IMR-90 (cell line): Measurements from ENCODE around the gene LYZL2. TPM values are rescaled to one million over a fixed set of nuclear protein-coding genes. Genes with fewer than 3 reads are reported as not detected.

Experiments
- ATAC-seq: fragments of 200-7000 bp; cut with Tn5 transposase; 2 replicates; pipeline ENCODE4 v1.9.1; 2020; ENCODE audit warnings: low read depth, mild to moderate bottlenecking, moderate library complexity
- BruUV-seq: library from RNA; stranded (reverse); fragments of 400-500 nt; replicated peaks from 2 replicates; lab custom pipeline; 2021; lab: Mats Ljungman, UMichigan
- CTCF ChIA-PET: fragments of 300-600 bp; formaldehyde crosslinking; extraction: SDS; loops from one replicate; lab custom pipeline; 2021; ENCODE audit warnings: antibody characterized with exemption; lab: Yijun Ruan, JAX
- POLR2A ChIA-PET: fragments of 300-600 bp; sonication (Branson Sonifier 250); formaldehyde crosslinking; loops from one replicate; lab custom pipeline; 2022; ENCODE audit warnings: antibody characterized with exemption; ENCODE audit not compliant: unreplicated experiment; lab: Charles Lee
- DNase-seq: peaks from one replicate; pipeline ENCODE4 v3.0.0; 2013
- H2AFZ ChIP-seq: replicated peaks from 2 replicates; pipeline ENCODE3; 2013; ENCODE audit warnings: low read length, mild to moderate bottlenecking; ENCODE audit not compliant: poor library complexity
- H2AK5ac ChIP-seq: 2 replicates; pipeline ENCODE4 v1.6.1; 2013; ENCODE audit warnings: low read depth, low read length, inconsistent platforms
- H2AK9ac ChIP-seq: replicated peaks from 2 replicates; pipeline ENCODE3; 2013; ENCODE audit warnings: mild to moderate bottlenecking, low read depth, low read length, moderate library complexity; ENCODE audit not compliant: poor library complexity
- H2BK120ac ChIP-seq: 2 replicates; pipeline ENCODE4 v1.6.1; 2013; ENCODE audit warnings: low read depth, low read length, inconsistent platforms
- H2BK15ac ChIP-seq: 3 replicates; pipeline ENCODE4 v1.6.1; 2013; ENCODE audit warnings: low read depth, low read length, inconsistent platforms
- H2BK20ac ChIP-seq: 2 replicates; pipeline ENCODE4 v1.6.1; 2013; ENCODE audit warnings: low read depth, mild to moderate bottlenecking, inconsistent platforms, low read length, moderate library complexity
- H2BK5ac ChIP-seq: 2 replicates; pipeline ENCODE4 v1.6.1; 2013; ENCODE audit warnings: mild to moderate bottlenecking, low read depth, low read length, inconsistent platforms; ENCODE audit not compliant: poor library complexity, severe bottlenecking
- H3K14ac ChIP-seq: replicated peaks from 2 replicates; pipeline ENCODE4 v1.6.1; 2013; ENCODE audit warnings: low read depth, low read length, inconsistent platforms
- H3K18ac ChIP-seq: 2 replicates; pipeline ENCODE4 v1.6.1; 2013; ENCODE audit warnings: low read depth, low read length, control low read depth
- H3K23ac ChIP-seq: 2 replicates; pipeline ENCODE4 v1.6.1; 2013; ENCODE audit warnings: low read depth, low read length, inconsistent platforms
- H3K27ac ChIP-seq: 2 replicates; pipeline ENCODE4 v1.5.1; 2013; ENCODE audit warnings: mild to moderate bottlenecking, control low read depth, low read length; ENCODE audit not compliant: insufficient read depth
- H3K27me3 ChIP-seq: 2 replicates; pipeline ENCODE4 v1.6.1; 2013; ENCODE audit warnings: low read length; ENCODE audit not compliant: control insufficient read depth, insufficient read depth
- H3K36me3 ChIP-seq: 2 replicates; pipeline ENCODE4 v1.6.1; 2013; ENCODE audit warnings: low read length, mixed read lengths; ENCODE audit not compliant: control insufficient read depth, insufficient read depth
- H3K4ac ChIP-seq: 2 replicates; pipeline ENCODE4 v1.6.1; 2013; ENCODE audit warnings: low read depth, low read length, inconsistent platforms
- H3K4me1 ChIP-seq: 2 replicates; pipeline ENCODE4 v1.6.1; 2013; ENCODE audit warnings: low read length, mixed read lengths; ENCODE audit not compliant: control insufficient read depth, insufficient read depth
- H3K4me2 ChIP-seq: 2 replicates; pipeline ENCODE4 v1.6.1; 2013; ENCODE audit warnings: low read depth, mild to moderate bottlenecking, control low read depth, low read length, moderate library complexity
- H3K4me3 ChIP-seq: 2 replicates; pipeline ENCODE4 v1.5.1; 2013; ENCODE audit warnings: low read depth, mild to moderate bottlenecking, control low read depth, low read length, moderate library complexity; ENCODE audit not compliant: insufficient read depth
- H3K56ac ChIP-seq: 2 replicates; pipeline ENCODE4 v1.6.1; 2013; ENCODE audit warnings: low read length, inconsistent platforms; ENCODE audit not compliant: insufficient read depth; ENCODE audit errors: extremely low read depth
- H3K79me1 ChIP-seq, 2 experiments: 2 replicates each; pipeline ENCODE4 v1.6.1; 2013; ENCODE audit warnings: low read length in 2 of 2, inconsistent platforms in 1 of 2, low read depth in 1 of 2
- H3K9ac ChIP-seq: 2 replicates; pipeline ENCODE4 v1.6.1; 2013; ENCODE audit warnings: low read depth, low read length, control low read depth
- H3K9me1 ChIP-seq: 2 replicates; pipeline ENCODE4 v1.6.1; 2013; ENCODE audit warnings: low read length, inconsistent platforms; ENCODE audit not compliant: insufficient read depth
- H3K9me3 ChIP-seq: 2 replicates; pipeline ENCODE4 v1.6.1; 2013; ENCODE audit warnings: low read length; ENCODE audit not compliant: control insufficient read depth, insufficient read depth
- H4K20me1 ChIP-seq: 2 replicates; pipeline ENCODE4 v1.6.1; 2013; ENCODE audit warnings: low read length, inconsistent platforms; ENCODE audit not compliant: insufficient read depth
- H4K5ac ChIP-seq: 2 replicates; pipeline ENCODE4 v1.6.1; 2013; ENCODE audit warnings: mild to moderate bottlenecking, low read depth, low read length, control low read depth
- H4K8ac ChIP-seq, 2 experiments: 2 replicates each; pipeline ENCODE4 v1.6.1; 2013; ENCODE audit warnings: low read depth in 2 of 2, low read length in 2 of 2, control low read depth in 1 of 2, inconsistent platforms in 1 of 2
- H4K91ac ChIP-seq: 2 replicates; pipeline ENCODE4 v1.6.1; 2013; ENCODE audit warnings: low read depth, low read length, inconsistent platforms; ENCODE audit not compliant: insufficient read depth
- BHLHE40 ChIP-seq: fragments of 150-350 bp; IDR thresholded peaks from 2 replicates; pipeline ENCODE4 v1.6.1; 2016; ENCODE audit warnings: mild to moderate bottlenecking, low read depth, low read length
- CEBPB ChIP-seq: IDR thresholded peaks from 2 replicates; pipeline ENCODE4 v1.6.1; 2012; ENCODE audit warnings: low read depth, low read length, improper control_type of control experiment
- CHD1 ChIP-seq: IDR thresholded peaks from 2 replicates; pipeline ENCODE4 v1.6.1; 2012; ENCODE audit warnings: low read depth, low read length, improper control_type of control experiment
- ELK1 ChIP-seq: fragments of 150-350 bp; IDR thresholded peaks from 2 replicates; pipeline ENCODE4 v1.6.1; 2016; ENCODE audit warnings: low read depth, mild to moderate bottlenecking, low read length, moderate library complexity, borderline replicate concordance
- FOS ChIP-seq: fragments of 150-350 bp; IDR thresholded peaks from 2 replicates; pipeline ENCODE4 v1.6.1; 2016; ENCODE audit warnings: low read depth, low read length
- MAFK ChIP-seq: IDR thresholded peaks from 2 replicates; pipeline ENCODE4 v1.6.1; 2012; ENCODE audit warnings: low read depth, low read length, improper control_type of control experiment
- MAZ ChIP-seq: IDR thresholded peaks from 2 replicates; pipeline ENCODE4 v1.6.1; 2012; ENCODE audit warnings: low read depth, mild to moderate bottlenecking, low read length, improper control_type of control experiment, moderate library complexity, borderline replicate concordance
- MXI1 ChIP-seq: IDR thresholded peaks from 2 replicates; pipeline ENCODE4 v1.6.1; 2012; ENCODE audit warnings: low read depth, mild to moderate bottlenecking, low read length, moderate library complexity, borderline replicate concordance
- NFE2L2 ChIP-seq: fragments of 150-350 bp; IDR thresholded peaks from 2 replicates; pipeline ENCODE4 v1.6.1; 2016; ENCODE audit warnings: low read depth, mild to moderate bottlenecking, low read length
- POLR2A ChIP-seq: IDR thresholded peaks from 2 replicates; pipeline ENCODE4 v1.6.1; 2012; ENCODE audit warnings: mild to moderate bottlenecking, low read depth, low read length
- RCOR1 ChIP-seq: IDR thresholded peaks from 2 replicates; pipeline ENCODE4 v1.6.1; 2012; ENCODE audit warnings: mild to moderate bottlenecking, low read length, improper control_type of control experiment; ENCODE audit not compliant: insufficient replicate concordance
- SMC3 ChIP-seq: fragments of 150-350 bp; IDR thresholded peaks from 2 replicates; pipeline ENCODE4 v1.6.1; 2016; ENCODE audit warnings: low read depth, mild to moderate bottlenecking, antibody characterized with exemption, low read length, moderate library complexity
- USF2 ChIP-seq: fragments of 150-350 bp; IDR thresholded peaks from 2 replicates; pipeline ENCODE4 v1.6.1; 2017; ENCODE audit warnings: mild to moderate bottlenecking, antibody characterized with exemption, low read length, low read depth
- WGBS, 2 experiments: methylation state at CpG; one replicate each; pipeline versions ENCODE4 v1.1.5 to v1.1.7; 2013; ENCODE audit warnings: missing lambda C conversion rate in 2 of 2; ENCODE audit not compliant: insufficient read length in 1 of 2; ENCODE audit errors: extremely low coverage in 2 of 2; 5-methylcytosine and 5-hydroxymethylcytosine counted together
- dilution Hi-C: fragments of 300-500 bp; cut with HindIII; formaldehyde crosslinking; loops from one replicate; pipeline ENCODE4 v1.14.3; 2018; ENCODE audit warnings: low sequenced_read_pairs; ENCODE audit not compliant: unreplicated experiment
- in situ Hi-C: fragments of 300-500 bp; cut with MboI; formaldehyde crosslinking; loops from 3 replicates; pipeline ENCODE4 v1.14.3; 2019; ENCODE audit warnings: low sequenced_read_pairs, inconsistent platforms, mixed read lengths
- intact Hi-C: fragments of 100-400 bp; cut with micrococcal nuclease; formaldehyde crosslinking; loops from 2 replicates; pipeline ENCODE4 v1.10.0; 2022
- polyA plus RNA-seq, 3 experiments: library from polyadenylated mRNA; depleted of rRNA; stranded (reverse); fragments of >200 nt; gene quantifications; 2 replicates each; pipeline ENCODE4 v1.2.3, GENCODE V29; 2012; ENCODE audit warnings: low replicate concordance in 1 of 3
- total RNA-seq: library from RNA; depleted of rRNA; stranded (reverse); fragments of >200 nt; gene quantifications from 2 replicates; pipeline ENCODE4 v1.2.3, GENCODE V29; 2012

The LYZL2 gene
- total and polyA plus RNA-seq, 2 of the 4 experiments (the other 2 are of a cell fraction): not detected

GRCh38 chr10:30580676-30581075 lies 48.9 kb downstream of the LYZL2 start:
- dilution Hi-C loops: no loop called here
- H3K23ac ChIP-seq: no peak overlapping the region
- no peak overlapping the region for H4K5ac ChIP-seq
- ATAC-seq (no peak), DNase-seq (no peak)
- peaks cover 25% of the 10 kb centered on the region for H3K27me3 ChIP-seq
- no peak overlapping the region for H2BK15ac ChIP-seq
- H3K14ac ChIP-seq: no peak overlapping the region
- no peak overlapping the region for H3K4me3 ChIP-seq
- H2AK9ac ChIP-seq: no peak overlapping the region
- no peaks in the 10 kb centered on the region for H3K36me3 ChIP-seq
- in situ Hi-C loops: no loop called here
- H2AK5ac ChIP-seq: no peak overlapping the region
- no peak overlapping the region for H4K91ac ChIP-seq
- H3K18ac ChIP-seq: no peak overlapping the region
- no peak overlapping the region for H3K4me2 ChIP-seq
- intact Hi-C loops: loop anchor here (5.0 kb wide), 1 partner anchor 168 kb away; no protein-coding TSS in a partner anchor
- peaks cover 2% of the 10 kb centered on the region; the same call in 1 of the 2 replicates for H3K4me1 ChIP-seq
- no peak overlapping the region for H2AFZ ChIP-seq
- H4K8ac ChIP-seq: no peak overlapping the region
- H2BK5ac ChIP-seq: no peak overlapping the region
- peaks cover 5% of the 10 kb centered on the region for H3K9me1 ChIP-seq
- TF ChIP-seq FOS: no peak
- no peak for TF ChIP-seq MAFK
- no peak for TF ChIP-seq ELK1
- no peak for TF ChIP-seq BHLHE40
- TF ChIP-seq CEBPB: no peak
- no peak for TF ChIP-seq MXI1
- no peak for TF ChIP-seq POLR2A
- no peak for TF ChIP-seq USF2
- TF ChIP-seq MAZ: no peak
- TF ChIP-seq NFE2L2: no peak
- no peak for TF ChIP-seq RCOR1
- no peak for TF ChIP-seq CHD1
- no peak for TF ChIP-seq SMC3
- CTCF ChIA-PET: interaction anchor here (0.6 to 2.5 kb wide), 4 partner anchors 11 to 514 kb away, joined by 3 to 14 read pairs (median 4); no protein-coding TSS in a partner anchor
- H2BK20ac ChIP-seq: no peak overlapping the region
- no peak overlapping the region for H2BK120ac ChIP-seq
- H4K20me1 ChIP-seq: no peaks in the 10 kb centered on the region
- POLR2A ChIA-PET: no interaction called here
- no peaks in the 10 kb centered on the region for H3K79me1 ChIP-seq
- no TSS peak for BruUV-seq
- H3K56ac ChIP-seq: no peak overlapping the region
- no peak overlapping the region for H3K4ac ChIP-seq
- no CpG with 5 or more reads among the region's 5 CpGs for WGBS, 2 experiments
- H3K27ac ChIP-seq: no peak overlapping the region
- H3K9ac ChIP-seq: no peak overlapping the region
- H3K9me3 ChIP-seq: no peaks in the 10 kb centered on the region
